ENCODE data around the gene OPTN.
A peak's percentile ranks its signal among the peaks of the same experiment; 100 is the strongest.
"Not testable (repeated sequence)": the region's sequence is repeated elsewhere in the genome, so short reads cannot be mapped to it uniquely, and the experiment has no call there.

OPTN gene

DNA sequence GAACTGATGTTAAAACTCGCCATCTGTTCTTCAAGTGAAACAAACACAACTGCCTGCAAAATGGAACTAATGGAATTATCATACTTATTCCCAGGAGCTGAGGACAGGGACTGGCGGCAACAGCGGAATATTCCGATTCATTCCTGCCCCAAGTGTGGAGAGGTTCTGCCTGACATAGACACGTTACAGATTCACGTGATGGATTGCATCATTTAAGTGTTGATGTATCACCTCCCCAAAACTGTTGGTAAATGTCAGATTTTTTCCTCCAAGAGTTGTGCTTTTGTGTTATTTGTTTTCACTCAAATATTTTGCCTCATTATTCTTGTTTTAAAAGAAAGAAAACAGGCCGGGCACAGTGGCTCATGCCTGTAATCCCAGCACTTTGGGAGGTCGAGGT lies 36.7 kb downstream of the OPTN start:
- DNase-seq: no peak

DNA sequence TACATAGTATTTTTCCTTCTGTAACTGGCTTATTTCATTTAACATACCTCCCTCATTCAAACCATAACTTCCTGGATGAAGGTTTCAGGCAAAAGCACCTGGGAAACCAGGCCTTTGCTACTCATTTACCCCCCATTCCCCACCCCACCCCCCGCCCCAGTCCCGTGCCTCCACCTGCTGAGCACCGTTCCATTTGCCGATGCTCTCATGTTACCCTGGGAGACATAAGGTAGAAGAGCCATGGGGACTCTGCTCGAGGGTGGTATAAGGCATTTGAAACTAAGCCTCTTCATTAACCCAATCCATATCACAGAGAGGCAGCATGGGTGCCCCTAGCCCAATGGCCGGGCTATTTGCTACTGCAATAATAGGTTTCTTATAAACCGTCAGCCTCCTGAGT lies 39.2 kb downstream of the OPTN start:
- DNase-seq: no peak

- DNase-seq: no peak
These were observed 39.7 kb downstream of the OPTN start for GRCh38 chr10:13139676-13140075.

DNA sequence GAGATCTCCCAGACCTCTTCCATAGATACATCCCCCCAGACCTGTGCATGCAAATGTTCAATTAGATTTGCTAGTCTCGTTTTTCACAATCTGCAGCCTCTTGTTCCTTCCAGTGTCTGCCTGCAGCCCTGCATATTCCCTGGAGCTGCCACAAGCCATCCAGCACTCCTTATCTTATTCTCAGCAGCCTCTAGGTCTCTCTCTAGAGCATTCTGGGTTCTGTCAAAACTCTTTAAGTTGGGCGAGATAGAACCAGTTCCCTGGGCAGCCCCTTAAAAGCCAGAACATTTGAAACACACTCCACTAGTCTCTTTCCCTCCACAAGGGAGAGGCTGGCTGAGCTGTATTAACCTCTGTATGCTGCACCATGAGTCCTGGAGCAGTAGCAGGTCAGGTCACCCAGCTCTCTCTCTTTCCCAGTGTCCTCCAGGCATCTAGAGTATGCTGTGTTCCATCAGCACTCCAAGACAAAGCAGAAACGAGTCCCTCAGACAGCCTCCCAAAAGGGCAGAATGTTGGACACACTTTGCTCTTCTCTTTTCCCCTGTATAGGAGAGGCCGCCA lies 40.7 kb downstream of the OPTN start:
- no peak for DNase-seq

DNA sequence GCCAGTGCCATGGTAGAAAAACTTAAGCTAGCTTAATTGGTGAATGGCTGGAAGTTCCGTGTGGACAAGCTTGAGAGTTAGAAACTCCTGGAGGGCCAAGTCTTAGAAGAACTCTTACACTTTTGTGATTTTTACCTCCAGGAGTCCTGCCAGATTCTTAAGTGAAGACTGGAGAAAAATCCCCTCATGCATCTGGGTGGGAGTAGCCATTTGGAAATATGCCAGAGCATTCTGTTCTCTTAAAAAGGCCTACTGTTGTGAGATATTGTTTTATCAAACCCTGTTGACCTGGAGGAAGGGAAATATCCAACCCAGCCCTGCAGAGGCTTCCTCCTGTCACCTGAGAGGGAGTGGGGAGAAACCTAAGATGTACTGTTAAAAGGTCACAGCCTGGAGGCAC lies 43.8 kb downstream of the OPTN start:
- DNase-seq: no peak

GRCh38 chr10:13144814-13145213 lies 44.9 kb downstream of the OPTN start:
- DNase-seq: no peak

DNA sequence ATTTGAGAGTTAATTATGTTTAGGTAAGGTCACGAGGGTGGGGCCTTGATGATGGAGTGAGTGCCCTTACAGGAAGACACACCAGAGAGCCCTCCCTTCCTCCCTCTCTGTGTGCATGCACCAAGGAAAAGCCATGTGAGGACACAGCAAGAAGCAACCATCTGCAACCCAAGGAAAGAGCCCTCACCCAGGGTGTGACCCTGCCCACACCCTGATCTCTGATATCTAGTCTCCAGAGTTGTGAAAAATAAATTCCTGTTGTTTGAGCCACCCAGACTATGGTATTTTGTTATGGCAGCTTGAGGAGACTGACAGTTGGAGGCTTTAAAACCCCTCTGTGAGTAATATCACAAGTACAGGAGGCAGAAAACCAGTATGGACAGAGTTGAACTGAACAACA lies 46.4 kb downstream of the OPTN start:
- DNase-seq: no peak

DNA sequence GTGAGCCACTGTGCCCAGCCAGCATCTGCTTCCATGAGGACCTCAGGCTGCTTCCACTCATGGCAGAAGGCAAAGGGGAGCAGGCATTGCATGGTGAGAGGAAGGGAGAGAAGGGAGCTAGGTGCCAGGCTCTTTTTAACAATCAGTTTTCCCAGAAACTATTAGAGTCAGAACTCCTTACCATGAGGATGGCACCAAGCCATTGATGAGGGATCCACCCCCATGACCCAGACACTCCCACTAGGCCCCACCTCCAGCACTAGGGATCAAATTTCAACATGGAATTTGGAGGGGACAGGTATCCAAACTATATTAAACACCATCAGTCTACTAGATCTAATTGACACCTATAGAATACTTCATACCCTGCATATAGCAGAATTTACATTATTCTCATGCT lies 47.2 kb downstream of the OPTN start:
- DNase-seq: no peak

- DNase-seq: no peak
These were observed 52.3 kb downstream of the OPTN start for GRCh38 chr10:13152296-13152695.

GRCh38 chr10:13155860-13156259 lies 55.9 kb downstream of the OPTN start:
- DNase-seq: not testable (repeated sequence)

DNA sequence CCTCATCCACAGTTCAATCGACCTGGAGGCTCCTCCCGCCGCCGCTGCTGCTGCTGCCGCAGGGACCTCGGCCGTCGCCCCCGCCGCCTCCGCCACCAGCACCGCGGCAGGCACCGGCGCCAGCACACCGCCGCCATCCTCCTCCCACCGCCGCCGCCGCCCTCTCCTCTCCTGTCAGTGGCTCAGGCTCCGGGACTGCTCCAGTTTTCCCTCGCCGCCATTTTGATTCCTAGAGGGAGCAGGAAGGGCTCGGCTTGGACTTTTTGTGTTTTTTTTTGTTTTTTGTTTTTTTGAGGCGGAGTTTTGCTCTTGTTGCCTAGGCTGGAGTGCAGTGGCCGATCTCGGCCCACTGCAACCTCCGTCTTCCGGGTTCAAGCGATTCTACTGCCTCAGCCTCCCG lies 58.4 kb downstream of the OPTN start:
- DNase-seq: no peak

- peak; percentile 94 for DNase-seq
These were observed 61.2 kb downstream of the OPTN start, which contains the start of gene MCM10 for GRCh38 chr10:13160934-13161856. MCM10 (plus strand) TSS chr10:13161558; CDS start chr10:13164203, 2,645 bp downstream.

DNA sequence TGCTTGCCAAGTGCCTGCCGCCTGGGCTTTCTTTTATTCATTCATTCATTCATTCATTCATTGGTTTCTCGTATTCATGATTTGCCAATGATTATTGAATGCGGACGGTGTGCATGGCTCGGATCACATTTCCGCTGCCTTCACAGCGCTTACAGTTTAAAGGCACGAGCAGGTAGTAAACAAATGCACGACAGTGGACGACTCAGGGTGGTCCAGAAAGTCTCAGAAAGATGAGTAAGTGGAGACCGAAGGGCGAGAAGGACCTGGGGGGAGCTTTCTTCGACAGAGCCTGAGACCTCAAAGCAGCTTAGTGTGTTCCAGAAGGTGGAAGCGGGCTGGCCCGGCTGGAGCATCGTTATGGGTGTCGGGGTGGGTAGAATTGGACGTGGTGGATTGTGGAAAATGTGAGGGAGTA lies 61.9 kb downstream of the OPTN start:
- DNase-seq: no peak

DNA sequence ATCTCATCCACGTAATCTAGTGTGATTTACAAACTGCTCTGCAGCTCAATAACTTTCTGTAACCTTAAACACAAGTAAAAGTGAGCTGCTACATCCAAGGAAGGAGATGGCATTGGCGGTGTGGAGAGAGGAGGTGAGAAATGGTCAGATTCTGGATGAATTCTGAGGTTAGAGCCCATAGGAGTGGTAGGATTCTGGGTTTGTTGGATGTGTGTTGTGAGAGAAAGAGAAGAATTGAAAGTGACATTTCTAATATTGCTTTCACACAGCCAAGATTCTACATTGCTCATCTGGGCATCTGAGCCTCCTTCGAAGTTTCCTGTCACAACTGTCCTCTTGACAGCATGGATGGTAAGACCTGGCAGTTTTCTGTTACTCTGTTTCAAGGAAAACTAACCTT lies 63.9 kb downstream of the OPTN start:
- no peak for DNase-seq

- DNase-seq: no peak
These were observed 65.2 kb downstream of the OPTN start for GRCh38 chr10:13165177-13165576.

DNA sequence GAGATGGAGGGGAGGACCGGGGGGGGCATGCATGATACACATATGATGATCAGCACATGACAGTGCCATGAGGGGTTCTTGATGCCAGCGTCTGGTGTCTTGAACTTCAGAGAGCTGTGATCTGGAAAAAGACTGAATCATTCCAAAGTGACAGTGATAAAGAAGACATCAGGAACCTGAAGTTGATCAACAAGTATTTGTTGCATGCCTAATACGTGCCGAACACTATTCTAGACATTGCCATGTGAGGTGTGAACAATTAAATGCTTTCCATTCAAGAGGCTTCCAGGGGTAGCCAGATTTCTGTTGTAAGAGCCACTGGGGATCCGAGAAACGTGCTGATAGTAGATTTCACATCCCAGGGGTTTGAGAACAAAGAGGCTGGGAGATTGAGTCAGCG lies 67.6 kb downstream of the OPTN start:
- DNase-seq: no peak

- DNase-seq: no peak
These were observed 68.8 kb downstream of the OPTN start for GRCh38 chr10:13168781-13169180.

DNA sequence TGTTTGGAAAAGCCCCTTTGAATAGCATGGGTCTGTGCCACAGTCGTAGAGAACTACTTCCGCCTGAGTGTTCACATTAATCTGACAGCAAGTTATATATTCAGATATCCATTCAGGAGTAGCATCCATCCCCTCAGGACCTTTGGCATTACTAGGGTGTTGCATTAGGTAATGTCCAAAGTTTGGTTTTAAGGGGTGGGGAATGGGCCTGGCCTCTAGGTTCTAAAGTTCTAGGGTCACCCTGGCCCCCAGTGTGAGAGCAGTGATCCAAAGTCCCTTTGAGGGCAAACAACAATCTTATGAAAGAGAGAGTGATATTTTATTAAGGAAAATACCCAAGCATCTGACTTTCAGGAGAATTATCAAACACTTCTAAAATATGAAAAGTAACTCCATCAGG lies 73.7 kb downstream of the OPTN start:
- no peak for DNase-seq

- no peak for DNase-seq
These were observed 80.8 kb downstream of the OPTN start for GRCh38 chr10:13180788-13181187.

- DNase-seq: no peak
These were observed 82.5 kb downstream of the OPTN start for GRCh38 chr10:13182424-13182823.

DNA sequence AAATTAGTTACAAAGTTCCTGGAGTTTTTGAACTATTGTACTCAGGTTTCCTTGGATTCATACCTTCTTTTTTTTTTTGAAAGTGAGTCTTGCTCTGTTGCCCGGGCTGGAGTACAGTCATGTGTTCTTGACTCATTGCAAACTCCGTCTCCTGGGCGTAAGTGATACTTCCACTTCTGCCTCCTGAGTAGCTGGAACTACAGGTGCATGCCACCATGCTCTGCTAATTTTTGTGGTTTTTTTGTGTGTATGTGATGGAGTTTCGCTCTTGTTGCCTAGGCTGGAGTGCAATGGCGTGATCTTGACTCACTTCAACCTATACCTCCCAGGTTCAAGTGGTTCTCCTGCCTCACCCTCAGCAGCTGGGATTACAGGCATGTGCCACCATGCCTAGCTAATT lies 83.7 kb downstream of the OPTN start:
- no peak for DNase-seq

DNA sequence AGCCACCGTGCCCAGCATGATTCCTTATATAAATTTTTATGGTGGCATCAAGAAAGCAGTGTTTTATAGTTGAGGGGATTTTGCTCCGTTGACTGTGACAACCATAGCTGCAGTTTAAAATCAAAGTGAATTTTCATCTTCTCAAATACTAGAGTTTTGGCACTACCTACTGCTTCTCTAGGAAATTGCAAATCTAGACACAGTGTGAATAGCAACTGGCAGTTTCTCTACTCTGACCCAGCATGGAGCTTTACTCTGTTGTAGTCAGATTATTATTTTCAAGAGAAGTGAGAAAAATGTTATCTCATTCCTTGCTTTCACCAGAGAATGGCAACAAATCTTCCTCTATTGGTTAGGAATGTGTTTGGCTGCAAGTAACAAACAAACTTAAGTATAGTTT lies 84.3 kb downstream of the OPTN start:
- no peak for DNase-seq

- DNase-seq: peak; percentile 13
These were observed 85.0 kb downstream of the OPTN start for GRCh38 chr10:13184730-13185514.

- no peak for DNase-seq
These were observed 87.2 kb downstream of the OPTN start for GRCh38 chr10:13187135-13187534.
